ENCODE measurements around the gene IWS1.

GRCh38 chr2:127475788-127476187 lies 50.5 kb downstream of the IWS1 start:
- no peak for TF ChIP-seq ELF4 (CRISPR knock-in tag; IDR thresholded peaks at IDR 0.05; ENCODE audit: low read depth)
- no peak for TF ChIP-seq TEAD4 (CRISPR knock-in tag; IDR thresholded peaks at IDR 0.05)
- no peak for TF ChIP-seq CTCF (IDR thresholded peaks at IDR 0.05)
- TF ChIP-seq, protein P1, sequence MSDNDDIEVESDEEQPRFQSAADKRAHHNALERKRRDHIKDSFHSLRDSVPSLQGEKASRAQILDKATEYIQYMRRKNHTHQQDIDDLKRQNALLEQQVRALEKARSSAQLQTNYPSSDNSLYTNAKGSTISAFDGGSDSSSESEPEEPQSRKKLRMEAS (CRISPR knock-in tag; IDR thresholded peaks at IDR 0.05): no peak
- TF ChIP-seq, protein P2, sequence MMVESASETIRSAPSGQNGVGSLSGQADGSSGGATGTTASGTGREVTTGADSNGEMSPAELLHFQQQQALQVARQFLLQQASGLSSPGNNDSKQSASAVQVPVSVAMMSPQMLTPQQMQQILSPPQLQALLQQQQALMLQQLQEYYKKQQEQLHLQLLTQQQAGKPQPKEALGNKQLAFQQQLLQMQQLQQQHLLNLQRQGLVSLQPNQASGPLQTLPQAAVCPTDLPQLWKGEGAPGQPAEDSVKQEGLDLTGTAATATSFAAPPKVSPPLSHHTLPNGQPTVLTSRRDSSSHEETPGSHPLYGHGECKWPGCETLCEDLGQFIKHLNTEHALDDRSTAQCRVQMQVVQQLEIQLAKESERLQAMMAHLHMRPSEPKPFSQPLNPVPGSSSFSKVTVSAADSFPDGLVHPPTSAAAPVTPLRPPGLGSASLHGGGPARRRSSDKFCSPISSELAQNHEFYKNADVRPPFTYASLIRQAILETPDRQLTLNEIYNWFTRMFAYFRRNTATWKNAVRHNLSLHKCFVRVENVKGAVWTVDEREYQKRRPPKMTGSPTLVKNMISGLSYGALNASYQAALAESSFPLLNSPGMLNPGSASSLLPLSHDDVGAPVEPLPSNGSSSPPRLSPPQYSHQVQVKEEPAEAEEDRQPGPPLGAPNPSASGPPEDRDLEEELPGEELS (CRISPR knock-in tag; IDR thresholded peaks at IDR 0.05): no peak
- no peak for TF ChIP-seq SMAD3 (CRISPR knock-in tag; IDR thresholded peaks at IDR 0.05; ENCODE audit: borderline replicate concordance)
- TF ChIP-seq E2F1 (CRISPR knock-in tag; IDR thresholded peaks at IDR 0.05): no peak
- TF ChIP-seq ATF2 (CRISPR knock-in tag; IDR thresholded peaks at IDR 0.05; ENCODE audit: borderline replicate concordance, low read depth): no peak
- TF ChIP-seq NFE2L1 (CRISPR knock-in tag; IDR thresholded peaks at IDR 0.05): no peak
- no peak for TF ChIP-seq MXD4 (CRISPR knock-in tag; IDR thresholded peaks at IDR 0.05; ENCODE audit: borderline replicate concordance)
- no peak for TF ChIP-seq HMGXB4 (CRISPR knock-in tag; IDR thresholded peaks at IDR 0.05)
- no peak for TF ChIP-seq ATF3 (CRISPR knock-in tag; conservative IDR thresholded peaks at IDR 0.05)
- TF ChIP-seq ZNF281 (CRISPR knock-in tag; IDR thresholded peaks at IDR 0.05): no peak
